ENCODE data around the gene SRSF6. TPM values are rescaled to one million over a fixed set of nuclear protein-coding genes. Genes with fewer than 3 reads are reported as not detected.
"Not testable (repeated sequence)": the region's sequence is repeated elsewhere in the genome, so short reads cannot be mapped to it uniquely, and the experiment has no call there.

SRSF6 gene
- total RNA-seq, 1 donor from 2014 or later = 150 TPM

GRCh38 chr20:43495388-43495787 lies 37.7 kb downstream of the SRSF6 start:
- Mint-ChIP-seq H3K27ac (ENCODE audit: unreplicated experiment) (no peak overlapping the region), H3K36me3 (ENCODE audit: low read depth, unreplicated experiment) (no peaks in the 10 kb centered on the region), H3K27me3 (ENCODE audit: low read depth, unreplicated experiment) (peaks cover 7% of the 10 kb centered on the region), H3K4me3 (ENCODE audit: unreplicated experiment) (no peak overlapping the region), H3K4me1 (ENCODE audit: low read depth, unreplicated experiment) (peaks cover 5% of the 10 kb centered on the region), H3K9me3 (ENCODE audit: unreplicated experiment) (peaks cover 5% of the 10 kb centered on the region)
- H3K9ac ChIP-seq (ENCODE audit: low read length) = no peak overlapping the region
- no peaks in the 10 kb centered on the region for H3K27me3 ChIP-seq (ENCODE audit: insufficient read depth, low read length)
- H3K9me3 ChIP-seq (ENCODE audit: insufficient read depth, low read depth, low read length) = no peaks in the 10 kb centered on the region
- no peaks in the 10 kb centered on the region for H3K79me2 ChIP-seq (ENCODE audit: insufficient read depth, low read length)
- H3K4me2 ChIP-seq (ENCODE audit: low read length) = no peak overlapping the region
- FAIRE-seq = no peak
- no peak overlapping the region for H2AFZ ChIP-seq (ENCODE audit: low read depth, low read length)
- no peak overlapping the region for H3K27ac ChIP-seq (ENCODE audit: low read depth, low read length)
- no peaks in the 10 kb centered on the region for H3K36me3 ChIP-seq (ENCODE audit: insufficient read depth, low read length)
- TF ChIP-seq, protein P1, sequence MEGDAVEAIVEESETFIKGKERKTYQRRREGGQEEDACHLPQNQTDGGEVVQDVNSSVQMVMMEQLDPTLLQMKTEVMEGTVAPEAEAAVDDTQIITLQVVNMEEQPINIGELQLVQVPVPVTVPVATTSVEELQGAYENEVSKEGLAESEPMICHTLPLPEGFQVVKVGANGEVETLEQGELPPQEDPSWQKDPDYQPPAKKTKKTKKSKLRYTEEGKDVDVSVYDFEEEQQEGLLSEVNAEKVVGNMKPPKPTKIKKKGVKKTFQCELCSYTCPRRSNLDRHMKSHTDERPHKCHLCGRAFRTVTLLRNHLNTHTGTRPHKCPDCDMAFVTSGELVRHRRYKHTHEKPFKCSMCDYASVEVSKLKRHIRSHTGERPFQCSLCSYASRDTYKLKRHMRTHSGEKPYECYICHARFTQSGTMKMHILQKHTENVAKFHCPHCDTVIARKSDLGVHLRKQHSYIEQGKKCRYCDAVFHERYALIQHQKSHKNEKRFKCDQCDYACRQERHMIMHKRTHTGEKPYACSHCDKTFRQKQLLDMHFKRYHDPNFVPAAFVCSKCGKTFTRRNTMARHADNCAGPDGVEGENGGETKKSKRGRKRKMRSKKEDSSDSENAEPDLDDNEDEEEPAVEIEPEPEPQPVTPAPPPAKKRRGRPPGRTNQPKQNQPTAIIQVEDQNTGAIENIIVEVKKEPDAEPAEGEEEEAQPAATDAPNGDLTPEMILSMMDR (IDR thresholded peaks at IDR 0.05; ENCODE audit: insufficient read depth, low read depth, low read length) = no peak
- TF ChIP-seq EZH2 (IDR thresholded peaks at IDR 0.05; ENCODE audit: insufficient read depth, low read length) = no peak
- no peaks in the 10 kb centered on the region for H3K4me1 ChIP-seq (ENCODE audit: insufficient read depth, low read length)
- H3K4me3 ChIP-seq (ENCODE audit: insufficient read depth, low read depth, low read length) = no peak overlapping the region
- no peak for DNase-seq (ENCODE audit: low read depth)
- no peaks in the 10 kb centered on the region for H4K20me1 ChIP-seq (ENCODE audit: insufficient read depth, low read length)

DNA sequence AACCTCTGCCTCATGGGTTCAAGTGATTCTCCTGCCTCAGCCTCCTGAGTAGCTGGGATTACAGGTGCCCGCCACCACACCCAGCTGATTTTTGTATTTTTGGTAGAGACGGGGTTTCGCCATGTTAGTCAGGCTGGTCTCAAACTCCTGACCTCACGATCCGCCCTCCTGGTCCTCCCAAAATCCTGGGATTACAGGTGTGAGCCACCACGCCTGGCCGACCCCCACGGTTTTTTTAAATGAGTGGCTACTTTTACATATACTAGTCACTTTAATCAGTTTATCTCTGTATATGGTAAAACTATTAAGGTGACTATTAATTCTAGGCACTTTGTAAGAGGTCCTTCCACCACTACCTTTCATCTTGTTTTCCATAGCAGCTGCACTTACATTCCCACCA lies 44.3 kb downstream of the SRSF6 start:
- peaks cover 34% of the 10 kb centered on the region for H3K27me3 Mint-ChIP-seq (ENCODE audit: low read depth, unreplicated experiment)
- not testable (repeated sequence) for H3K4me3 Mint-ChIP-seq (ENCODE audit: unreplicated experiment); H3K4me2 ChIP-seq (ENCODE audit: low read length); H3K9me3 Mint-ChIP-seq (ENCODE audit: unreplicated experiment); H3K27ac Mint-ChIP-seq (ENCODE audit: unreplicated experiment); H4K20me1 ChIP-seq (ENCODE audit: insufficient read depth, low read length); H3K4me3 ChIP-seq (ENCODE audit: insufficient read depth, low read depth, low read length); DNase-seq (ENCODE audit: low read depth); H2AFZ ChIP-seq (ENCODE audit: low read depth, low read length); H3K36me3 Mint-ChIP-seq (ENCODE audit: low read depth, unreplicated experiment); H3K27ac ChIP-seq (ENCODE audit: low read depth, low read length); H3K9me3 ChIP-seq (ENCODE audit: insufficient read depth, low read depth, low read length); H3K36me3 ChIP-seq (ENCODE audit: insufficient read depth, low read length); H3K4me1 ChIP-seq (ENCODE audit: insufficient read depth, low read length); H3K79me2 ChIP-seq (ENCODE audit: insufficient read depth, low read length); FAIRE-seq; H3K9ac ChIP-seq (ENCODE audit: low read length); H3K4me1 Mint-ChIP-seq (ENCODE audit: low read depth, unreplicated experiment)
- peaks cover 22% of the 10 kb centered on the region for H3K27me3 ChIP-seq (ENCODE audit: insufficient read depth, low read length)

GRCh38 chr20:43506238-43506637 lies 48.5 kb downstream of the SRSF6 start:
- no peak for TF ChIP-seq EZH2 (IDR thresholded peaks at IDR 0.05; ENCODE audit: insufficient read depth, low read length)
- TF ChIP-seq, protein P1 (IDR thresholded peaks at IDR 0.05; ENCODE audit: insufficient read depth, low read depth, low read length) = no peak
- Histone ChIP-seq H3K4me3 (ENCODE audit: insufficient read depth, low read depth, low read length) (no peak overlapping the region), H3K4me2 (ENCODE audit: low read length) (no peak overlapping the region), H3K79me2 (ENCODE audit: insufficient read depth, low read length) (no peaks in the 10 kb centered on the region), H3K9me3 (ENCODE audit: insufficient read depth, low read depth, low read length) (no peaks in the 10 kb centered on the region), H3K27me3 (ENCODE audit: insufficient read depth, low read length) (peaks cover 25% of the 10 kb centered on the region), H2AFZ (ENCODE audit: low read depth, low read length) (no peak overlapping the region), H3K36me3 (ENCODE audit: insufficient read depth, low read length) (no peaks in the 10 kb centered on the region), H3K9ac (ENCODE audit: low read length) (no peak overlapping the region), H3K27ac (ENCODE audit: low read depth, low read length) (no peak overlapping the region), H3K4me1 (ENCODE audit: insufficient read depth, low read length) (peaks cover 3% of the 10 kb centered on the region), H4K20me1 (ENCODE audit: insufficient read depth, low read length) (no peaks in the 10 kb centered on the region)
- peaks cover 2% of the 10 kb centered on the region for H3K9me3 Mint-ChIP-seq (ENCODE audit: unreplicated experiment)
- H3K27ac Mint-ChIP-seq (ENCODE audit: unreplicated experiment) = no peak overlapping the region
- FAIRE-seq (no peak), DNase-seq (ENCODE audit: low read depth) (no peak)
- peak overlapping the region; percentile 45 for H3K4me3 Mint-ChIP-seq (ENCODE audit: unreplicated experiment)
- peaks cover 35% of the 10 kb centered on the region for H3K27me3 Mint-ChIP-seq (ENCODE audit: low read depth, unreplicated experiment)
- no peaks in the 10 kb centered on the region for H3K36me3 Mint-ChIP-seq (ENCODE audit: low read depth, unreplicated experiment)
- no peaks in the 10 kb centered on the region for H3K4me1 Mint-ChIP-seq (ENCODE audit: low read depth, unreplicated experiment)
